DMS79 treated with DMSO at 0.1 percent for 48 hours (cell line): ENCODE measurements around the gene UST.
"Not testable (repeated sequence)": the region's sequence is repeated elsewhere in the genome, so short reads cannot be mapped to it uniquely, and the experiment has no call there.

ENCODE experiments used
- DNase-seq: peaks from one replicate; lab custom pipeline; 2025; lab: John Stamatoyannopoulos, UW

The UST gene

DNA sequence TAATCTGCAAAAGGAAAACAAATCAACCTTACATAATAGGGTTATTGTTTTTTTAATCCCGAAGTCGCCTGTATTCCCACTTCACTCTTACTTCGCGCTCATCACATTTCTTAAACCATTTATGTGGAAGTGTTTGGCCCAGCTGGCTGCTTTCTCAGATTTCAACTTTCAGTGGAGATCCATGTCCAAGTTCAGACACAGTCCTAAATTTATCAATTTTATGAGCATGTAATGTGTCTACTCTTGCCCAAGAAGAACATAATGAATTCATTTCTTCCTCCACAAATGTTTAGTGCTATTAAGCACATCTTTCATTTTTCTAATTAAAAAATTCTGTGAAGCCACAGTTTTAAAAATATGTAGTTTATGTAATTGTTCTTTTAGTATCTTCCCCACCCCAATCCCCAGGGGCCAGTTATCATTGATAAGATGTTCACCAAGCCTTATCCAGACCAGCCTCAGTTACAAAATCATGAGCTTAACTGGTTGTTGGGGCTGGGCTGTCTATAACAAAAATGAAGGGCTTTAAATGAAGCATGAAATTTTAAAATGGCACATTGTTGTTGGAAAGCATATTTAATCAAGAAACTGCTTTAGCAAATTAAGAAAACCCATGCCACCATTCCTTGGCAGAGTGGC, 151.7 kb downstream of the UST start:
- DNase-seq, result no peak

DNA sequence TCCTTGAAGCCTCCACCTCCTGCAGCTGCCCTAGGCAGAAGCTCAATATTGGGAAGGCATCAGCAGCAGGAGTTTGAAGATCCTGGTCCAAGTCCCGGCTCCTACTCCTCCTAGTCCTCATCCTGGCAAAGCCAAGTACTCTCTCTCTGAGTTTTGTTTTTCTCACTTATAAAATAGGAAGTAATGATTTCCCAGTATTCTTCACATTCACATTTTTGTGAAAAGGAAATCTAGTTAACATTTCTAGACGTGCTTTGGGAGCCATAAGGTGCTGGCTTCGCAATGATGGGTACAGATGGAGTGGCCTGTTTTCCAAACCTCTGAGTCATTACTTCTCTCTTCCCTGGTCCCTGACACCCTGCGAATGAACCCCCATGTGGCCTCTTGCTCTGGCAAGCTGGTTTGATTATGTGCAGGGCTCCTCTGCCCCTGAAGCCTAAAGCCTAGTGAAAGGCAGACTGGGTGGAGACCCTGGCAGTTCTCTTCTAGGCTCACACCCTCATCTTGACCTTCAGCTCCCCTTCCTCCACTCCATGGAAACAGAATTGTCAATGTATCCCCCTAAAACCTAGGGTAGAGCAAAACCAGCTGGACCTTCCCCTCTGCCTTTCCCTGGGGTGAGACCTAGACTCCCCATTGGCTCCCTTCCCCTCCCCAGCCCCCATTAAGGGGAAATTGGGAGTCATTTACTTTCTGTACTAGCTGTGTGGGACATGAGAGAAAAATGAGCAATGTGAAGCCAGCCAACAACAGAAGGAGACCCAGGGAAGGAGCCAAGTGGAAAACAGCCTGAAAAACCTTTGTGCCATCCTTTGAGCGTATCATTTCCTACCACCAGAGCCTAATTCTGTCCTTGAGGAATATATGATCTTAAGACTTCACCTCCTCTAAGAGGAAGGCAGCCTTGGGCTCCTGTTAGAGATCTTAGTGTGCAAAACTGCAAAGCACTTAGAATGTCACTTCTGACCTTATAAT, 158.4 kb downstream of the UST start:
- no peak for DNase-seq

DNA sequence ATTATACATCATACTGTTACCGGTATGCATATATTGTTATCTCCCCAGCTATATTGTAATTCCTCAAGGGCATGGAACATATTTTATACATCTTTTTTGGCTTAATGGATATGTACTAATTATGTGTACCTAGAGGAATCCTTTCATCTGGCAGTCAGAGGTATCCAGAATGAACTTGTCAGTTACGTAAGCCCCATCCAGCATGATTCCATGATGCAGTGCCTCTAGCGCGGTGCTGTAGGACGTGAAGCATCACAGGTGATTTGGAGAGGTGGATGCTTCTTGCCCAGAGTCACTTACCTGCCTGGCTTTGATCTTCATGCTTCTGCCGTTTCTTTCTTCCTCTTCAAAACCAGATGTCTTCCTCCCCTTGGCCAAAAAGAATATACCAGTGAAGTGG, 159.1 kb downstream of the UST start:
- DNase-seq, result no peak

DNA sequence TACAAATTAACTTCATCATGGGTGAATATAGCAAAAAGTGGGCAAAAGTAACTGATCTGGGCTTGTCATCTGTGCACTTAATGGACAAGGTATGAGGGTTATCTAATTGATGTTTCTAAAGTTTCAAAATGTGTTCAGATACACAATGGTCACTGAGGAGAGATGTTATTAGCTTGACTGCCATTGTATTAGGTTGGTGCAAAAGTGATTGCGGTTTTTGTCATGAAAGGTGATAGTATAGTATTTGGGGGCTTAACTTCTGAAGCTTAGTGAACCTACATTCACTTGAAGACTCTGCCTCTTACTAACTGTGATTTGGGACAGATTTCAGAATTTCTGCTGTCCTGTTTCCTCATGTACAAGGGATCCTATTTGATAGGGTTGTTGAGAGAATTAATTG, 159.6 kb downstream of the UST start:
- no peak for DNase-seq

DNA sequence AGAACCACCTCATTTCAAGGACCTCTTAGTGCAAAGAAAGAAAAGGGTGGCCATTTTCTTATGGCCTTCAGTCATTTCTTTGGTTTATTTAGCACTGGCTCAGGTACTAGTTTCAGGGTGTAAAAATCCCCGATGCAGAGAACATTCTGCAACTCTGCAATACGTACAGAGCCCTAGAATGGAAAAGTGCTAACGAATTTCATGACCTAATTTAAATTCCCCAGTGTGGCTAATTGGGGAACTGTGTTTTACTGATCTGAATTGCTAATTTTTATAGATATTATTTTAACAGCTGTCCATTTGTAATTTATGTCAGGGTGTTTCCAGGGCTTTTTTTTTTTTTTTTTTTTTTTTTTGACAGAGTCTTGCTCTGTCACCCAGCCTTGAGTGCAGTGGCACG, 160.7 kb downstream of the UST start:
- no peak for DNase-seq

DNA sequence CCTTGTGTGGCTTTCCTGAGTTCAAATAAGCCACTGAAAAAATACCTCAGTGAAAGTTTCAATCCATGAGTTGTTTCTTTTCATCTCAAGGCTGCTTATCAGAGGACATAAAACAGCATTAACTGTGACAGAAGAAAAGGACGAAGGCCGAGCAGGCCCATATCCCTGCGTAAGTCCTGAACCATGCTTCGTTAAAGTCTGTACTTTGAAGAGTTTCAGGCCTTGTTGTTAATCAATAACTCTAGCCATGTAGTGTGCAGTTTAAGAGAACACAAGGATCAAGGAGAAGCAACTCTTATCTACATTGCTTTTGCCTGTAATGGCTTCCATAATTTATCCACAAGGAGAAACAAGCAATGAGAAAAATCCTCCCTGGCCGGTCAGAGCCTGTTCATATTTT, 165.4 kb downstream of the UST start:
- DNase-seq, result no peak

DNA sequence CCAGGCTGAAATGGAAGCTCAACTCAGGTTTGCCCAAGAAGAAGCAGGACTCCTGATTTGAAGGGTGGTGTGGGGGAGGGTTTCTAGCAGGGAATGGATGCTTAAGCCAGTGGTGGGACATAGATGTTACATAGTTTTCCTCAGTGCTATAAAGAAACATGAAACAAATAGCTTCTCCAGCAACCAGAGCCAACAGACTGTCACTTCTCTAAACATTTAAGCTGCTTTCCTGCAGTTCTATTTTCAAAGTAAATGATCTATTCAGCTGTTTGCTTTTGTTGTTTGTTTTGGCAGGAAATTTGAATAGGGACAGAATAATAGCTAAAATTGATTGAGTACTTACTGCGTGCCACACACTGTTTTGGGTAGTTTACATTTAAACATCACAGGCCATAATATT, 169.0 kb downstream of the UST start:
- DNase-seq, result peak; percentile 16

DNA sequence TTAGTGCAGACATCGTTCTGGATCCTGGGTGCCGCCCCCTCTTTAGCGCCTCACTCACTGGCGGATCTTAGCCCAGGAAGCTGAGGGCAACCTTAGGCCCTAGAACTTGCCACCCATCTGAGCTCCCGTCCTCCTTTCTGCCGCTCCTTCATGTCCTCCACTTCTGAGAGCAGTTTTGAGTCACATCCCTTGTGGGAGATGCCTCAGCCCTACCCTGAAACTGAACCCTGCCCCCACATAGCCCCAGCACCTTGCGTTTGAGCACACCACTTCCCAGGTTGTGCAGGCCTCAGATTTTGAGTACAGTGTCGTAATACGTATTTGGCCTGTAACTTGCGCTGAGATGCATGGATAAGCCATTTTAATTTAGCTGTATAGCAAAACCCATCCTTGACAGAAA, 169.7 kb downstream of the UST start:
- DNase-seq, result not testable (repeated sequence)

DNA sequence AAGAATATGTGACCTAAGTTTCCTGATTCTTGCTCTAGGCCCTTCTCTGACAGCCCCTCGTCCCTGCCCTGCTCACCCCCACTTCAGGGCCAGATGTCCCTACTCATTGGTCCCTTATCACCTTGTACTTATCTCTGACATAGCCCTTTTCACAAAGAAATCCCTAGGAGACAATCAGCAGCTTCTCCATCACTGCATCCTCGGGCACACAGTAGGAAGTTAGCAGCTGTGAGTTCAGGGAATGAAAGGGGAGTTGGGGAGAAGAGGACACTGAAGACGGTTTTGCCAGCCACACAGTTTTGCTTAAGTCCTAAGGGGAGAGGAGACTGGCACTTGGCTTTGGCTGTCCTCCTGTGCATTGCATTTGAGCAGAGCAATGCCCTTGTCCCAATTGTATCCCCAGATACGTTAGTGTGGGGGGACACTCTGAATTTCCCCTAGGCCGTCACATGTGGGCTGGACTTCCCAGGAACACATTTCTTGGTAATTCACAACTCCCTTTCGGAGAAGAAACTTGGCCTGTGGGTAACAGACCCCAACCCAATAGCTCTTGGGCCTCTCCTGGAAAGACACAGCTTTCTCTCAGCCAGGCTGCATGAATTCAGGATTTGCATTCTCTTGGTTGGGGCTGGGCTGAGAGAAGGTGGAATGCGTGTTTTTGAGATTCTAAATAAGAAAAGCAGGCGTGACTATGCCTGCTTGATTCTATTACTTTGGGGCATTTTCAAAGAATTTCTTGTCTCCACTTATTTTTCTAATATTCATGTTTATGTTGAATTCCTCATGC, 177.6 kb downstream of the UST start:
- DNase-seq, result no peak

DNA sequence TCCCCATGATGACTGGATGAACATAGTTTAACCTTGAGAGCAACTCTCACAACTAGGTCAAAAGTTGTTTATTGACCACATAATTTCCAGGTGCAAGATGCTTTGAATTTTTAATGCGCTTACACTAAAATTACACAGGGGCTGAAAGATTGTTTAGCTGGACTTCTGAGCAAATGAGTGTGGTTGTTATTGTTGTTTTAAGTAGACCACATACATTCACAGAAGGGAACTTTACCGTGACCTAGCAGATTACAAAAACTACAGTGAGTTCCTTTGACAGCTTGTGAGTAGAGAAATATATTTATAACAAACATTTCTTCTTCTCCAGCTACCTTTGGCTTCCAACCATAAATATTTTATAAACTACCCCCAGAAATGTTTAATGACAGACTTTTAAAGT, 178.9 kb downstream of the UST start:
- DNase-seq, result no peak

DNA sequence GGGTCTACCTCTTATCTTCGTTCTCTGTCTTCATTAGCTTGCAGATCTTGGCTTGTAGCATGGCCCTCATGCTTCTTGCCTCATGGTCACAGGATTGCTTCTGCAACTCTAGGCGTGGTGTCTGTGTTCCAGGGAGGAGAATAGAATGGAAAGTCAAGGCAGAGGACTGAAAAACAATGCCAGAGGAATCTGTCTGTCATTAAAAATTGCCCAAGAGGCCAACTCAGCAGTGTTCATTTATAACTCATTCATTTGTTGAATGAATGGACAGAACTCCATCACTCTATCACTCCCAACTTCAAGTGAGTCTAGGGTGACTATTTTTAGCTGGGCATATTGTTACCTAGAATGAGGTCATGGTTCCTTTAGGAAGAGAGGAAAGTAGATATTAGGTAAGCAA, 179.6 kb downstream of the UST start:
- no peak for DNase-seq

DNA sequence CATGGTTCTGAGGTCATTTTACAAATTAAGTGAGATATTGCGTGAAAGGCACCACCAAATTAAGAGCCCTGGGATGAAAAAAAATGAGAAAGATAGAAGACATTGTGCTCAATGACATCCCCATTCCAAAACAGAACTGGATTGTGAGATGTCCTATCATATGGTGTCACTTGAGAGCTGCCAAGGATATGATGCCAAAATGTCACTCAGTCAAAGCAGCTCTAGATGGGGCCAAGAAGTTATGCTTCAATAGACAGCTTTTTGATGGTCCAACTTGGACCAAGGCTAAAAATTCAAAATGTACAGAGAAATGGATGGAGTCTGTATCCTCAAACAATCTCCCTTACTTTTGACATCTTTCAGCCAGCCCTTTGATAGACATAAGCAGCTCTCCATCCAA, 180.8 kb downstream of the UST start:
- no peak for DNase-seq

DNA sequence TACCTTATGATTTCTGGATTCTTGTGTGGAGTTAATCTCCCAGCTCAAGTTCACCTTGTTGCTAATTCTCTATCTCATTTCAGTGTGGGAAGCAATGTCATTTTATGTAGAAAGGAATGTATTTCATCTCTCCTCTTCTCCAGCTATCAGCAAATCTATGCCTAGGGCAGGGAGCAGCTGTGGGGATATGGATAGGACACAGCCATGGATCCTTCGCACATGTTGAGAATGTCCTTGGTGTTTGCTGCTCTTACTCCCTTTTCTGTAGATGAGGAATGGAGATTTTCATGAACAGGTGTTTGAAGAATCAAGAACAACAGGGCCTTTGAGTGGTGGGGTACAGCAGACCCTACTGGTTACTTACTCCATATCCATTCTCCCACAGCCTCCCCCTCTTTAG, 182.0 kb downstream of the UST start:
- no peak for DNase-seq

DNA sequence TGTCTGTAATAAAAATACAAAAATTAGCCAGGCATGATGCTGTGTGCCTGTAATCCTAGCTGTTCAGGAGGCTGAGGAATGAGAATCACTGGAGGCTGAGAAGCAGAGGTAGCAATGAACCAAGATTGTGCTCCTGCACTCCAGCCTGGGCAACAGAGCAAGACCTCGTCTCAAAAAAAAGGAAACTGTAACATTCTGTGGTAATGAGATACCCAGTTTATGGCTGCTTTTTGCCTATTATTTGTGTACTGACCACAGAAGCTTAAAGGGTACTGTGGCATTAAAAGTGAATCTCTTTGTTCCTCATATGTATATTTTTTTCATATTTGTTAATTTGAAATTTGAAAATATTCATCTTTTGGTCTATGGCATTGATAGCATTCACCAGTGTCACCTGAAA, 185.4 kb downstream of the UST start:
- no peak for DNase-seq

DNA sequence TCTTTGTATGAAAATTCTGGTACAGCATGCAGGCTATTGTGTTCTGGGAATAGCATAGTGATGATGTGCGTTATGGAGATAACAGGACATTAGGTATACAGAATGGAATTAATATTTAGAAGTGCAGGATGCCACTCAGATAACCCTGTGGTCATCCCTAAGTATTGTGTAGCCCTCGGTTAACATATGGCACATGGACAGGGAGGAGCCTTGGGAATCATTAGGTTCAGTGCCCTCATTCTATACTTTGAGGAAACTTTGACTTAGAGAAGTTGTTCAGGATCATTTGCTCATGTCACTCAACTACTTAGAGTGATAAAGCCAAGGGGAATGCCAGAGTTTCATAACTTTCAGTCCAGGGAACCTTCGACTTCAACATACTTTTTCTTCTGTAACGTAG, 185.9 kb downstream of the UST start:
- no peak for DNase-seq

DNA sequence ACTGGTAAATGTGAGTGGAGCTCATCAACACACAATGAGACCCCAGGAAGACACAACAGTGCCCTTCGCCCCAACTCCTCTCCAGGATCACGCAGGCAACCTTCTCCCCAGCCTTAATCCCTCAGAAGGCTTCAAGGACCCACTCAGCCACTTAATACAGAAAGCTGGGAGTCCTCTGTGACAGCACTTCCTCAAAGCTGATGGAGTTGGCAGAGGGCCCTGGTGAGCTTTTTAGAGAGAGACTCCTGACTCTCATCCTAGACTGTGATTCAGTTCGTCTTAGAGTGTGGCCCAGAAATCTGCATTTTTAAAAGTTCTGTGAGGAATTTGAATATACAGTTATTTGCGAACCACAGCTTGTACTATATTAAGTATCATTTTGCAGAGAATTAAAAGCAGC, 187.7 kb downstream of the UST start:
- DNase-seq, result peak; percentile 95

DNA sequence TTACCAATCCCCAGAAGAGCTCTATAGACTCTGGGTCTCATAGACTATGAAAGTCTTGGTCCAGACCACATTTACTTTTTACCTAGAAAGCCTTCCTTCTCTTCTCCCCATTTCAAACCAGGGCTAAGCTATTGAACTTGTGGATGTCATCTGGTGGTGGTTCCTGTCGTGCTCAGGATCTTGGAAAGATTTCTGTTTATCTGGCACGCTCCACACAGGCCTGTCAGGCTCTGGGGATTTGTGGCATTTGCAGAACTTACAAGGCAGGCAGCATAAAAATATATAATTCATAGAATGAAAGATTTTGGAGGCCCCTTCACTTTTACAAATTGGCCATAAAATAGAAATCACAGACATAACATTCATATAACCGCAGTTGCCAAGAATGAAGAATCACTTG, 188.1 kb downstream of the UST start:
- DNase-seq, result peak; percentile 59

DNA sequence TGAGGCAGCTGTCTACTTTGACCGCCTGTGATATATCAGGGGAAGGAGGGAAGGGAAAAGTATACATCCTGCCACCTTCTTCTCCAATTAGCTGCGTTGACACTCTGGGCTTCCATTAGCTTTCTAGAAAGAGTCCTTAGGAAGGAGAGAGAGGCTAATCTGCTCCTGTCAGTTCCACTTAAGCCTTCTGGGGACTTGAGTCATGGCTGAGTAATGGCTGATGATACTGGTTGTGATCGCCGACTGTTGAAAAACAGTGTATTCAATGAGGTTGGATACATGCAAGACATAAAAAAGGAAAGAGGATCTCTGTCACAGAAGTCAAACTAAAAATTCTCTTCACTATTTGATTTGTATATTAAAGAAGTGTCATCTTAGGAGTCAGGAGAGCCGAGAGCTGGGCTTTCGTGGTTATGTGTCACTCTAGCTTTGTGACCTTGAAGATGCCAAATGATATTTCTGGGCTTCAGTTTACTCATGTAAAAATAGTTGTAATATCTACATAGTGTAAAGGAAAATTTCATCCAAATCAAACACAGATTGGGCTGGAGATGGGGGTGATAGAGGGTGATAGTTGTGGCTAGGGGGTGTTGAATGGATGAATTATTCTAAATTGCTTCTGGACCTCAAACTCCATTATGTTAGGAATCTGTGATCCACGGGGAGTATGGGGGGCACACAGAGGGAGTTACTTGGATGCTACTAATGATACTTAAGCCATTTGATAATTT, 189.0 kb downstream of the UST start:
- no peak for DNase-seq

DNA sequence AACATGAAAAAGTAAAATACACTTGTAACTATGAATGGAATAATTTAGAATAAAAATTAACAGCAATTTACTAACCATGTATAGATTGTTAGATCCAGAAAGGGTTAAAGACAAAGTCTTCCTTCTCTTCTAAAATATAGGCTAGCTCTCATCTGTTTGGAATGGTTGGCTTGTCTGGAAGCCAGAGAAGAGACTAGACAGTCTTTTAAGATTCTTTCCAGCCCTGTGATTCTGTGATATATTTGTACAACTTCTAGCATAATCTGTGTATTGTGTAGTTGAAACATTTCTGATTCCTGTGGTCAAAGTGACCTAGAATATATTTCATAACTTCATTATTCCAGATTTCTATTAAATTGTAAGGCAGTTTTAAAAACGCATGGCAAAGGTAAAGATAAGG, 196.6 kb downstream of the UST start:
- no peak for DNase-seq

DNA sequence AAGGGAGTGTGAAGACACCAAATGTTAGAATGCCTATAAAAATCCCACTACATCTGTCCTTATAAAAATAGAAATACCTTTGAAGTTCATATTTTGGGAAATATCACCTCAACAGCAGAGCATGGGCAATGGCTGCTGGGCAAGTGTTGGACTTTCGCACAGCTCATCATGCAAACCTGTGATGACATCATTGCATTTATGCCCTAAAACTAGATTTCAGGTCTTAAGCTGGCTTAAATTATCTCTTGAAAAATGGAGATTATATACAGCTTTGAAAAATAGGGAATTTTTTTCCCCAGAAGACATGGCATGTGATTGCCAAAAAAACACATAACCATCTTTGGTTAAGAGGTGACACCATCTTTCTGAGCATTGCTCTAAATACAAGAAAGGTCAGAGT, 197.8 kb downstream of the UST start:
- DNase-seq, result no peak

DNA sequence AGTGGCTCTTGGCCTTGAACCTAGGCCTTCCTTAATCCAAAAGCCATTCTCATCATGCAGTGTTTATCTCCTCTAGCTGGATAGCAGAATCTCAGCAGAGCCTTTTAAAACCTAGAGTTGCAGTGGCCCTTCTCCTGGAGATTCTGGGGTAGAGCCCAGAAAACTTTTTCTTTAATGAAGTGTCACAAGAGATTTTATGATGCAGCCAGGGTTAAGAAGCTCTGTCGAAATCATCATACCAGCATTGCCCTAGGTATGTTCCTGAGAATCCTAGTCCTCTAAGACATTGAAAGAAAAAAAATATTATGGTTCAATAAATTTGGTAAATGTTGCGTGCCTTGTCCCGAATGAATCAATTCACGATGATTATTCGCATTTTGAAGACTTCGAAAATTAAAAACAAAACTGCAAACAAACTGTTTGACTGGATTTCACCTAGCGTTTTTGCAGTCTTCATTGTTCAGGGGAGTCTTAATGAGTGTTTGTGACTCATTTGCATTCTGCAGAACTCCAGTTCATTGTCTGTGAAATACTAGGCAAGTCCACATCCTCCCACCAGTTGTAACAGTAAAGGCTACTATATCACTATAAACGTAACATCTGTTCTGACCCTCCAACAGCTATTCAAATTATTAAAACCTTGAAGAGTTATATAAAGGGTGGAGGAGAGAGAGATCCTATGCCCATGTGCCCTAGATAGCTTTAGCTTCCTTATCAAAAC, 198.6 kb downstream of the UST start:
- no peak for DNase-seq
